ENCODE results near the gene SMAD3. TPM values are rescaled to one million over a fixed set of nuclear protein-coding genes. Genes with fewer than 3 reads are reported as not detected.
A peak's percentile ranks its signal among the peaks of the same experiment; 100 is the strongest.

SMAD3 gene
- total RNA-seq, 1 donor from 2014 or later = 28.1 TPM

DNA sequence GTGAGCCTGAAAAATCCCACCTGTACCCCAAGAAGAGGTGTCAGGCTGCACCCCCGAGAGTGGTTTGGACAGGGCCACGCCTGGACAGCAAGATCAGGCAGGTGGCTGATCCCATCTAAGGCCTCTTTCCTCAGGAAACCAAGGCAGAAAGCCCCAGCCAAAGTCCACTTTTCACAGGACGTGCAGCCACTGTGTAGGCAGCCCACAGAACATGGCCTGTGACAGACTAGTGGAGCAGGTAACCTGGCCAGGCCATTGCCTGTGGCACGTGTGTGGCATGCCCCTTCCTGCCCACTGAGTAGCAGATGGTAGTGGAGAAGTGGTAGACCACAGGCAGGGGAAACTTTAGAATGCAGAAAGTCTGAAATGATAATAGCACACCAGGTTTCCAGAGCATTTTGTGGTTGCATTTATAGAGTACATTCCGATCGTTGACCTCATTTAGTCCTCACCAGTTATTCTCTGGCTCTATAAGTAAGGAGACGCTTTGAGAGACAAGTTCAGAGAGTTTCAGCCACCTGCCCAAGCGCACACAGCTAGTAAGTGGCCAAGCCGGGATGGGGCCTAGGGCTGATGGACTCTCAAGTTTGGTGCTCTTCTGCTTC is 120.3 kb downstream of the SMAD3 start:
- Mint-ChIP-seq H3K4me1 (ENCODE audit: low read depth) (peaks cover 9% of the 10 kb centered on the region), H3K36me3 (ENCODE audit: low read depth) (peaks cover 69% of the 10 kb centered on the region), H3K9me3 (no peaks in the 10 kb centered on the region), H3K27ac (peak overlapping the region; percentile 43), H3K4me3 (ENCODE audit: low read depth) (no peak overlapping the region), H3K27me3 (ENCODE audit: low read depth) (no peaks in the 10 kb centered on the region)
- no peak for DNase-seq (ENCODE audit: low spot score)
- intact Hi-C loops (cut with micrococcal nuclease) = no loop called here

- no peak overlapping the region for H3K4me3 Mint-ChIP-seq (ENCODE audit: low read depth)
Measured at GRCh38 chr15:67186226-67186649, 120.8 kb downstream of the SMAD3 start.

GRCh38 chr15:67186688-67187087 is 121.3 kb downstream of the SMAD3 start:
- DNase-seq (ENCODE audit: low spot score) = no peak
- Mint-ChIP-seq H3K27ac (peak overlapping the region; percentile 43), H3K4me1 (ENCODE audit: low read depth) (peaks cover 9% of the 10 kb centered on the region), H3K36me3 (ENCODE audit: low read depth) (peaks cover 73% of the 10 kb centered on the region), H3K9me3 (no peaks in the 10 kb centered on the region), H3K4me3 (ENCODE audit: low read depth) (no peak overlapping the region), H3K27me3 (ENCODE audit: low read depth) (no peaks in the 10 kb centered on the region)
- intact Hi-C loops (cut with micrococcal nuclease) = no loop called here

More at GRCh38 chr15:67186226-67186649, 120.8 kb downstream of the SMAD3 start:
- Mint-ChIP-seq H3K36me3 (ENCODE audit: low read depth) (peaks cover 75% of the 10 kb centered on the region), H3K27me3 (ENCODE audit: low read depth) (no peaks in the 10 kb centered on the region), H3K9me3 (no peaks in the 10 kb centered on the region), H3K4me1 (ENCODE audit: low read depth) (peaks cover 9% of the 10 kb centered on the region), H3K27ac (peak overlapping the region; percentile 43)
- intact Hi-C loops (cut with micrococcal nuclease) = no loop called here
- no peak for DNase-seq (ENCODE audit: low spot score)

- no peaks in the 10 kb centered on the region for H3K27me3 Mint-ChIP-seq (ENCODE audit: low read depth)
- intact Hi-C loops (cut with micrococcal nuclease) = no loop called here
- H3K36me3 Mint-ChIP-seq (ENCODE audit: low read depth) = peaks cover 73% of the 10 kb centered on the region
- no peak overlapping the region for H3K4me3 Mint-ChIP-seq (ENCODE audit: low read depth)
- H3K27ac Mint-ChIP-seq = no peak overlapping the region
- H3K9me3 Mint-ChIP-seq = no peaks in the 10 kb centered on the region
- H3K4me1 Mint-ChIP-seq (ENCODE audit: low read depth) = peaks cover 9% of the 10 kb centered on the region
- DNase-seq (ENCODE audit: low spot score) = no peak
Measured at GRCh38 chr15:67187351-67187854, 122.0 kb downstream of the SMAD3 start.

DNA sequence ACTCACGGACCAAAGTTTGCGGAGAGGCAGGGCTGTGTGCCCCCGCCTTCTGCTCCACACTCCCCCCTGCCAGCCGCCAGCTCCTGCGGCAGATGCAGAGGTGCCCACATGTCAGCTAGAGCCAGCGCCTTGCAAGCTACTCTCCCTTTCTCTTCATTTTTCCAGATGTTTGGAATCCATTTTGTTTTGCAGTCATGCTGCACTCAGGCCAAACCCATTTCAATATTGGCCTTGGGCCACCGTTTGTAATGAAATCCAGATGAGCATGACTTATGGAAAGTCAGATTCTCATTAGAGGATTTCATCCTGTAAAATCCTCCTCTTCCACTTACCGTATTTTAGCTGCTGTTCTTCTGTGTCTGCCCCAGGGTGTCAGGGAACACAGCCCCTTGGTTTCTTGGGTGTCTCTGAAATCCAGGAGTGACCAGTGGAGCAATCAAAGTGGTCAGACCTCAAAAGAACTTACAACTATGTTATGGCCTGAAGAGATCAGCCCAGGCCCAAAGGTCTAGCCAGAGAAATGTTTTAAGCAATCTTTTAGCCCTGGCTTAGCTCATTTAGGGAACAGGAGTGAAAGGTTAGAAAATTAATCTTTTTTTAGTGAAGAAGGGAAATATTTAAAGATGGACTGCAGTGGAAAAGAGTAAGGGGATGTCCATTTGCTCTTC is 123.3 kb downstream of the SMAD3 start:
- no peaks in the 10 kb centered on the region for H3K27me3 Mint-ChIP-seq (ENCODE audit: low read depth)
- H3K27ac Mint-ChIP-seq = peak overlapping the region; percentile 35
- no peak overlapping the region for H3K4me3 Mint-ChIP-seq (ENCODE audit: low read depth)
- no peaks in the 10 kb centered on the region for H3K9me3 Mint-ChIP-seq
- intact Hi-C loops (cut with micrococcal nuclease) = no loop called here
- H3K36me3 Mint-ChIP-seq (ENCODE audit: low read depth) = peaks cover 74% of the 10 kb centered on the region
- DNase-seq (ENCODE audit: low spot score) = no peak
- H3K4me1 Mint-ChIP-seq (ENCODE audit: low read depth) = peaks cover 10% of the 10 kb centered on the region

GRCh38 chr15:67189326-67190051 is 124.1 kb downstream of the SMAD3 start:
- Mint-ChIP-seq H3K4me1 (ENCODE audit: low read depth) (peaks cover 10% of the 10 kb centered on the region), H3K36me3 (ENCODE audit: low read depth) (peaks cover 79% of the 10 kb centered on the region), H3K27ac (no peak overlapping the region), H3K27me3 (ENCODE audit: low read depth) (no peaks in the 10 kb centered on the region), H3K9me3 (no peaks in the 10 kb centered on the region), H3K4me3 (ENCODE audit: low read depth) (no peak overlapping the region)
- no peak for DNase-seq (ENCODE audit: low spot score)
- intact Hi-C loops (cut with micrococcal nuclease) = no loop called here

DNA sequence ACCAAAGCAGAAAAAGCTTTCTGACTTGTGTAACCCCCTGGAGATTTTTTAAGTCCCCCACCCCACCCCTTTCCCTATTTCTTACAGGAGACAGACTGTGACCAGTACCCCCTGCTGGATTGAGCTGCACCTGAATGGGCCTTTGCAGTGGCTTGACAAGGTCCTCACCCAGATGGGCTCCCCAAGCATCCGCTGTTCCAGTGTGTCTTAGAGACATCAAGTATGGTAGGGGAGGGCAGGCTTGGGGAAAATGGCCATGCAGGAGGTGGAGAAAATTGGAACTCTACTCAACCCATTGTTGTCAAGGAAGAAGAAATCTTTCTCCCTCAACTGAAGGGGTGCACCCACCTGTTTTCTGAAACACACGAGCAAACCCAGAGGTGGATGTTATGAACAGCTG is 124.9 kb downstream of the SMAD3 start:
- no peaks in the 10 kb centered on the region for H3K27me3 Mint-ChIP-seq (ENCODE audit: low read depth)
- no peaks in the 10 kb centered on the region for H3K9me3 Mint-ChIP-seq
- no peak overlapping the region for H3K4me3 Mint-ChIP-seq (ENCODE audit: low read depth)
- H3K27ac Mint-ChIP-seq = no peak overlapping the region
- intact Hi-C loops (cut with micrococcal nuclease) = no loop called here
- H3K36me3 Mint-ChIP-seq (ENCODE audit: low read depth) = peaks cover 82% of the 10 kb centered on the region
- peaks cover 6% of the 10 kb centered on the region for H3K4me1 Mint-ChIP-seq (ENCODE audit: low read depth)
- DNase-seq (ENCODE audit: low spot score) = no peak

- H3K4me3 Mint-ChIP-seq (ENCODE audit: low read depth) = no peak overlapping the region
- no peaks in the 10 kb centered on the region for H3K27me3 Mint-ChIP-seq (ENCODE audit: low read depth)
- intact Hi-C loops (cut with micrococcal nuclease) = no loop called here
- H3K4me1 Mint-ChIP-seq (ENCODE audit: low read depth) = peaks cover 6% of the 10 kb centered on the region
- H3K9me3 Mint-ChIP-seq = no peaks in the 10 kb centered on the region
- H3K36me3 Mint-ChIP-seq (ENCODE audit: low read depth) = peaks cover 82% of the 10 kb centered on the region
- no peak overlapping the region for H3K27ac Mint-ChIP-seq
- DNase-seq (ENCODE audit: low spot score) = peak; percentile 3
Measured at GRCh38 chr15:67190813-67191212, 125.4 kb downstream of the SMAD3 start.

DNA sequence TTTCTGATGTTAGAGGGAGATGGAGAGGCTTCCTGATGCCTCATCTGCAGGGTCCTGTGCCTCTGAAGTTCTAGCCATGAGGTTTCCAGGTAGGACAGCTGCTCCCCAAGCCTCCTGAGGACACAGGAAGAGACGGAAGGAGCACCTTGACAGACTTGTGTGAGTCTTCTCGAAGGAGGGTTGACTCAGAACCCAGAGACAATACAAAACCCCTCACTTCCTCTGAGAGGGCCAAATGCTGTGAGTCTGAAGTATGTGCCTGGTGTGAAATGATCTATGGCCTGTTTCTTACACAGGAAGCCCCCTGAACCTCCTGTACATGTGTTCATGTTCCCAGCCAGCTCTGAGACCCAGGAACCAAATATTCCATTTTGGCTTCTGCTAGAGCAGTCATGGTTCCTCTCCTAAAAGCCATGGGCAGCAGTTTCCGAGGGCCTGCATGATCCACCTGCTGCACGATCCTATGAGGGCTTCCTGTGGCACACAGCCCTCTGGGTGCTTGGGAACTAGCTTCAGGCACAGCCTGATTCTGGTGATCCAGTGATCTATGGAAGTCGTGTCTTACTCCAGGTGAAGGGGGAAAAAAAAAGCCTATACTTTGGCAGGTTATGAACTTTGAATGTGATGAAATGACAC is 126.9 kb downstream of the SMAD3 start:
- H3K4me3 Mint-ChIP-seq (ENCODE audit: low read depth) = no peak overlapping the region

DNA sequence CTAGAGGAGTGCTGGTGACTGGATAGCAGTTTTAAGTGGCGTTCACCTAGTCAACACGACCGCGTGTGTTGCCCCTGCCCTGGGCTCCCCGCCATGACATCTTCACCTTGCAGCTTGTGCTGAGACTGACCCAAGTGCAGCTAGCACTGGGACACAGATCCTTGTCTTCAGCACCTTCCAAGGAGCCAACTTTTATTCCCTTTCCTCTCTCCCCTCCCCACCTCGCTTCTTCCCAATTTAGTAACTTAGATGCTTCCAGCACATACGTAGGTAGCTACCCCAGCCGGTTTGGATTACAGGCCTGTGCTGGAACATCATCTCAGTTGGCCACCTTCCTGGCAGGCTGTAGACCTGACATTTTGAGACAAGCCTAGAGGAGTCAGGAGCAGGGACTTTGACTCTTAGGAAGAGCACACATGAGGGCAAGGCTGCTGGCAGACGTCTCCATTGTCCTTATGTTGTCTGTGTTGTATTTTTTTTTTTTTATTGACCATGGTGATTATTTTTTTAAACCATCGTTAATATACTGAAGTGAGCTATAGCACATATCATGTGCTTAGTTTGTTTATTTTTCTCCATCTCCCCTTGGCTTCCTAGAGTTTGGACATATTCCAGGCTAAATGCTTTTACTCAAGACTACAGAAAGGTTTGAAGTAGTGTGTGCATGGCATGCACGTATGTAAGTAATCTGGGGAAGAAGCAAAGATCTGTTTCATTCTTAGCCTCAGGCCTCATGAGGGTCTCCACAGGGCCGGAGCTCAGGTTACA is 128.0 kb downstream of the SMAD3 start:
- no peak overlapping the region for H3K4me3 Mint-ChIP-seq (ENCODE audit: low read depth)
- H3K27me3 Mint-ChIP-seq (ENCODE audit: low read depth) = no peaks in the 10 kb centered on the region
- H3K27ac Mint-ChIP-seq = peak overlapping the region; percentile 18
- no peak for DNase-seq (ENCODE audit: low spot score)
- peaks cover 78% of the 10 kb centered on the region for H3K36me3 Mint-ChIP-seq (ENCODE audit: low read depth)
- H3K4me1 Mint-ChIP-seq (ENCODE audit: low read depth) = peaks cover 8% of the 10 kb centered on the region
- intact Hi-C loops (cut with micrococcal nuclease) = no loop called here
- no peaks in the 10 kb centered on the region for H3K9me3 Mint-ChIP-seq

More for the DNA sequence above, 126.9 kb downstream of the SMAD3 start:
- peak; percentile 7 for DNase-seq (ENCODE audit: low spot score)
- Mint-ChIP-seq H3K27me3 (ENCODE audit: low read depth) (no peaks in the 10 kb centered on the region), H3K4me1 (ENCODE audit: low read depth) (peaks cover 2% of the 10 kb centered on the region), H3K27ac (no peak overlapping the region), H3K9me3 (no peaks in the 10 kb centered on the region), H3K36me3 (ENCODE audit: low read depth) (peaks cover 80% of the 10 kb centered on the region)
- intact Hi-C loops (cut with micrococcal nuclease) = no loop called here

- Mint-ChIP-seq H3K4me3 (ENCODE audit: low read depth) (no peak overlapping the region), H3K27ac (peak overlapping the region; percentile 34), H3K4me1 (ENCODE audit: low read depth) (peaks cover 11% of the 10 kb centered on the region), H3K9me3 (no peaks in the 10 kb centered on the region), H3K36me3 (ENCODE audit: low read depth) (peaks cover 73% of the 10 kb centered on the region), H3K27me3 (ENCODE audit: low read depth) (no peaks in the 10 kb centered on the region)
- DNase-seq (ENCODE audit: low spot score) = no peak
- intact Hi-C loops (cut with micrococcal nuclease) = no loop called here
Measured at GRCh38 chr15:67194171-67195114, 129.0 kb downstream of the SMAD3 start.

Measured in activated T-helper 2 cell treated with anti-CD3 and anti-CD28 coated beads, Interferon-gamma antibody, Interleukin-2, Interleukin-4, amounts not matched to agents 10 μg/mL and 5 μg/mL and 100 μg/mL, durations not matched to agents 14 hours and 24 hours and 36 hours (primary cell).